Stimulated activated CD8-positive, alpha-beta memory T cell treated with anti-CD3 and anti-CD28 coated beads, Interleukin-15, amount 100 ng/mL, for 48 hours (primary cell): Measurements from ENCODE around the gene ADAMTSL4.

ENCODE experiments used
- DNase-seq, 2 donors: peaks; one replicate each; pipeline ENCODE4 v3.0.0-alpha.2; 2020; ENCODE audit warnings: low read depth in 2 of 2

ADAMTSL4 gene

DNA sequence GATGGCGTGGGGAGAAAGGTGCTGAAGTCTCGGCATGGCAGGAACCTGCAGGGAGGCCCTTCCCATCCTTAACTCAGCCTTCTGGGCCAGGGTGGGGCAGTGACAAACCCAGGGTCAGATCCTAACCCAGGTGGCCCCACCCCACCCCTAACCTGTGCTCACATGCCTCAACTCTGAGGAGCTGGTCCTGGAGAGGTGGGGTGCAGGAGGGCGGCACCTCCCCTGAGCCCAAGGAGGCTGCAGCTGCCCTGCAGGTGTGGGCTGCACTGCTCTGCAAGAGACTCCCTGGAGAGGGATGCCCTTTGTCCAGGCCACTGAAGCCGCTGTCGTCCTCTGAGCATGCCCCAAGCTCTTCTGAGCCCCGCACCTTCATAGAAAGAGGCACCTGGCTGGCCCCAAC lies 15.2 kb upstream of the ADAMTSL4 start:
- no peak for DNase-seq

DNA sequence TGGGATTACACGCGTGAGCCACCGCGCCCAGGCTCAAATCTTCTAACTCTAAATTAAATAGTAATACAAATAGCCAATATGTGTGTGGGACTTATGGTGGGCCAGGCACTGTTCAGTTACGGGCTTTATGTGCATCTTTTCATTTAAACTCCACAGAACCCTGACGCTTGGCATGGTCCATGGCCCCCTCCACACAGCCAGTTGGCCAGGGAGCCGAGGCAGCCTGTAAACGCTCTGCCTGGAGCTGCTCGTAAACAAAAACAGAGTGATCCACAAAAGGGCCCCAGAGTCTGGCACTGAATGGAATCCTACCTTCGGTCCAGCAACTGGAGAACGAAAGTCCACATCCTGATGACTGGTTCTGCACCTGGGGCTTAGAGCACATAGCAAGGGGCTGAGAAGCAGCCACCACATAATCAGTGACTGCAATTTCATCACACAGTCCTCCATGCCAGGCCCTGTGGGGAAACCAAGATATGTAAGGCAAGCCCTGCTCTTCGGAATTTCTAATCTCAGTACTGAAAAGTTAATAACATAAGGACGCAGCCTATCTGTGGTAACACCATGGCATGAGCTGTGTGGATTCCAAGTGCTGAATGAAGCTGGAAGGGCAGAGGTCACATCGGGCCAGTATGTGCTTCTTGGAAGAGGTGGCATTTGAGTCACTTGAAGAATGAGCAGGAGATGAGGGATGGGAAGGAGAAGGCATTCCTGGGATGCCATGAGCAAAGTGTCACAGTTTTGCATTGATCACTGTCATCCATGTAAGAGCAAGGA lies 13.5 kb upstream of the ADAMTSL4 start:
- no peak for DNase-seq

DNA sequence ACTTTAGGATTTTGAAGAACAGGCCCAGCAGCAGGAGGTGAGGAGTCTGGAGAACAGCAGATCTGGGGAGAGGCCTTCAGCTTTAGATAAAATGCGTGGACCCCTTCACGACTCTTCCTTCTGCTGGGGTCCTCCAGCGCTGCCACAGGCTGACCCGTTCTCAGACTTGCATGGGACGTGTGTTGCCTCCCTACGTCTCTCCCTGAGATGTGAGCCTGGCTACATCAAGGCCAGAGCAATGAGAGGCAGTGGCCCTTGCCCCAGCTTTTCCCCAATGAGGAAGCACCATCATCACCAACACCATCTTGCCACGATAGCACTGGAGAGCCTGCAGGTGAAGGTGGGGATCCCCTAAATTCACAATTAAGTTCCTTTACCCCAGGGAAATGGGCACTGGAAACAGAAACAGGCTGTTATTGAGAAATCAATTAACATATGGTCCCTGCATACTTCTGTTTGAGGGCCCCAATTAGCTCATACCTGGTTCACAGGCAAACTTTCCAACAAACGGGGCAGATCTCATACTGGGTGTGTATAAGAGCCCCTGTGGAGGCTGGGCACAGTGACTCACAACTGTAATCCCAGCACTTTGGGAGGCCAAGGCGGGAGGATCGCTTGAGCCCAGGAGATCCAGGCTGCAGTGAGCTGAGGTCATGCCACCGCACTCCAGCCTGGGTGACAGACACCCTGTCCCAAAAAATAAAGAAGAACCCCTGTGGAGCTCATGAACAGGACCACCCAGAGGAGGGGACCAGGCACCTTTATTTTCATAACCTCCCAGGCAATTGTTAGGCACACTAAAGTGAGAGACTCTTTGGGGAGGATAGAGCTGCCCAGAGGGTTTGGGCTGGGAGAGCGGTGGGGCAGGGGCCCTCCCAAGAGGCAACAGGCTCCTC lies 12.1 kb upstream of the ADAMTSL4 start:
- no peak for DNase-seq

DNA sequence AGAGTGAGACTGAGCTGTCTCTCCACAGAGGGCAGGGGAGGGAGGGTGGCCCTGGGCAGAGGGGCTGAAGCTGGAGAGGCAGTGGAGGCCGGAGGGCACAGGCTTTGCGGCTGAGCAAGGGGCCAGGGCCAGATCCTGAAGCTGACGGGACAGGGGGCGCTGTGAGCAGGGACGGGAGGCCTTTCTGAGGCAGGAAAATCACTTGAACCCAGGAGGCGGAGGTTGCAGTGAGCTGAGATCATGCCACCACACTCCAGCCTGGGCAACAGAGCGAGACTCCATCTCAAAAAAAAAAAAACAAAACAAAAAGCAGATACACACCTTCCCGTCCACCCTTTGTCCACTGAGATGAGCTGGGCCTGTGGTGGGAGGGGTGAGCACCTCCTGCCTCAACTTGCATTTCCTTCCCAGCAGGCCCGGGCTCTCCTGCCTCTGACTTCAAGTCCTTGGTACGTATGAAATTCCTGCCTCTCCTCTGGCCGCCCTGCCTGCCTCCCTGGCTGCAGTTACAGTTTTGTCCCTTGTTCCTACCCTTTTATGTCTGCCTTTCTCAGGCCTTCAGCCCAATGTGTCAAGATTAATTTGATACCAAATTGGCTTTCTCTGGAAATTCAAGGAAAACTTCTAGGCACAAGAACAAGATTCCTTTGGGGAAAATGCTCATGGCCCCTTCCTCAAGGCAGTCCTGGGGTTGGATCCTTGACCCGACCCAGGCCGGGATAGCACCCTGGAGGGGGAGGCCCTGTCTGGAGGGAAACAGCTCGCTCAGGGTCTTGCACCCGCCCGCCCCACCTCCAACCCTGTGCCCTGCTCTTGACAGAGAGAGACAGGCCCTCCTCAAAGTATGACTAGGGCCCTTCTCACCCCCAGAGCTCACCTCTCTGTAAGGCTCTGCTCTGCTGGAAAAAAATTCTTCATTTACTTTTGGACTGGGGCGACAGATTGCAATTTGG lies 11.2 kb upstream of the ADAMTSL4 start:
- DNase-seq = no peak

GRCh38 chr1:150543500-150544143 lies 5.6 kb upstream of the ADAMTSL4 start:
- no peak for DNase-seq

- no peak for DNase-seq
These were observed 5.0 kb upstream of the ADAMTSL4 start for GRCh38 chr1:150544204-150544603.

GRCh38 chr1:150545486-150546032 lies 3.6 kb upstream of the ADAMTSL4 start:
- no peak for DNase-seq

DNA sequence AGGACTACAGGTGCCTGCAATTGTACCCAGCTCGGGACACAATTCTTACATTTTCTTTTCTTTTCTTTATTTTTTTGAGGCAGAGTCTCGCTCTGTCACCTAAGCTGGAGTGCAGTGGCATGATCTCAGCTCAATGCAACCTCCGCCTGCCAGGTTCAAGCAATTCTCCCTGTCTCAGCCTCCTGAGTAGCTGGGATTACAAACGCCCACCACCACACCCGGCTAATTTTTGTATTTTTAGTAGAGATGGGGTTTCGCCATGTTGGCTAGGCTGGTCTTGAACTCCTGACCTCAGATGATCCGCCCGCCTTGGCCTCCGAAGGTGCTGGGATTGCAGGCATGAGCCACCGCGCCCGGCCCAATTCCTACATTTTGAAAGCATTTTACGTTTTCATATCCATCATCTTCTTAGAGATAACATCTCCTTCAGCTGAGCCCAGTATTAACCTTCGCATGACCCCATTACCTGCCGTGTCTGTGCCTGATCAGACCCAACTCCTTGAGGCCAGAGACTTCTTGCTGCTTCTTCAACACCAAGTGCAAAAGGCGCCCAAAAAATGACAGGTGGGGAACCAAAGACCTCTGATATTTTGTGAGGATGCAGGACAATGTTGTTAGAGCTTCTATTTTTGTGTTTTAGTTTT lies 2.8 kb upstream of the ADAMTSL4 start:
- DNase-seq = no peak

GRCh38 chr1:150548324-150548631 lies 930 bp upstream of the ADAMTSL4 start:
- no peak for DNase-seq

DNA sequence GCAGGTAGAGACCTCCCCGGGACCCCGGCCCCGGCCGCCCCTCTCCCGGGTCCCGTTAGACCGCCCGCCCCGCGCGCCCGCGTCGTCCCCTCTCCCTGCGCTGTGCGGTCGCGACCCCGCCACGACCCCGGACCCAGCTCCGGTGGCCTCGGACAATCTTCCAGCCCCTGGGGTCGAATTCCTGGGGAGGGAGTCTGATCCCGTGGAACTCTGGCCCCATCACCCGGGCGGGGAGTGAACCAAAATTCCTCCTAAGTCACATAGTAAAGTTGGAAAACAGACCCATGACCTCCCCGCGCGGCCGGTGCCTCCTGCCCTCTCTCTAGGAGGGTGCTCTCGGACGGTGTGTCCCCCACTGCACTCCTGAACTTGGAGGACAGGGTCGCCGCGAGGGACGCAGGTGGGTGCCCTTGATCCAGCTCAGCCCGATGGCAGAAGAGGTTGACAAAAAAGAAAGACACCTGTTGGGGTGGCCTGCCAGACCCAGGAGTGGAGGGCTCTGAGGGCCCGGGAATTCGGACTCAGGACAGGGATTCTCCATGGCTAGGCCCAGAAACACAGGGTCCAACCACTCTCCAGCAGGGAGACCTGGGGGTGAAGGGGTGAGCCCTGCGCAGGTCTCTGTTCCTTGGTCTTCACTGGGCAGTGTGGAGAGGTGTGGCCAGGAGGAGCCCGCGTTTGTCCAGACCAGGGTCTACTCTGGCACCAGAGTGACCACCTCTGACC lies 451 bp downstream of the ADAMTSL4 start:
- DNase-seq = no peak

DNA sequence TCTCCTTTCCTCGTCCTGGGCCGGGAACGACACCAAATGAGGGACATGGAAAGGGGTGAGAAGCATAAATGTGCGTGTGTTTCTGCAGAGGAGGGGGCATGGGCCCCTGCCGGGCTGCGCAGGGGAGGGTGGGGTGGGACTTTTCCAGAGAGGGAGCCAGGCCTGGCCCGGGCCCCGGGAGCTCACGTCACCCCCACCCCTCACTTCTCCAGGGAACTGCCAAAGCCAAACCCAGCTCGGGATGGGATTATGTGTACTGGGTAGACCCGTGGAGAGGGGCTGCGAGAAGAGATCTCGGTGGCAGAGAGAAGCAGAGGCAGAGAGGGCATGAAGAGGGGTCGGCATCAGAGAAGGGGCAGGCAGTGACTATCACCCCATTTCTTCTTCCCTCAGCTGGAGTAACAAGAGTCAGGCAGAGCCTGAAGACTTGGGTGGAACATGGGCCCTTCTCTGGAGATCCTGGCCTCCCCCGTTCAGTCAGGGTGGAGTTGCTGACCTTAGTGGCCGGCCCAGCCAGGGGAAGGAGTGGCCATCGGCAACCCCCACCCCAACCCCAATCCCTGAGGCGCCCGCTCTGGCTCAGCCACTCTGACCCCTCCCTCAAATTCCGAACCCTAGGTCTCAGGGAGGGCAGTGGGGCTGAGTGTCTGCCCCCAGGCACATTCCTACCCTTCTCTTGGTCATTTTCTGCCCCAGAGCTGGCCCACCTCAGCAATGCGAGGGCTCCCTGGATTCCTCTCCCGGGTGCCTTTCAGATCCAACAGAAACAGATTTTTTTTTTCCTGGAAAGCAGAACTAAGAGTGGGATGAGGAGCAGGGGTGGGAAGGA lies 1.2 kb downstream of the ADAMTSL4 start:
- DNase-seq = no peak

GRCh38 chr1:150551051-150551783 lies 2.0 kb downstream of the ADAMTSL4 start:
- no peak for DNase-seq

DNA sequence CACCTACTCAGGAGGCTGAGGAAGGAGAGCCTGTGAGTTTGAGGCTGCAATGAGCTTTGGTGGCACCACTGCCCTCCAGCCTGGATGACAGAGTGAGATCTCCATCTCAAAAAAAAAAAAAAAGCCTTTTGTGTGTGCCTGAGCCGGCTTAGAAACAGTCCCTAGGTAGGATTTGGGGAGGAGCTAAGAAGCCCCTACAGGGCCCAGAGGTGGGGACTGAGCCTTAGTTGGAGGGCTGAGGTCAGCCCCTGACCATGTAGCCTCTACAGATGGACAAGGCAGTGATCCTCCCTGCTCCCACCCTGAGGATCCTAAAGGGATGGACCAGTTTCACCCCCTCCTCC lies 2.5 kb downstream of the ADAMTSL4 start:
- no peak for DNase-seq

DNA sequence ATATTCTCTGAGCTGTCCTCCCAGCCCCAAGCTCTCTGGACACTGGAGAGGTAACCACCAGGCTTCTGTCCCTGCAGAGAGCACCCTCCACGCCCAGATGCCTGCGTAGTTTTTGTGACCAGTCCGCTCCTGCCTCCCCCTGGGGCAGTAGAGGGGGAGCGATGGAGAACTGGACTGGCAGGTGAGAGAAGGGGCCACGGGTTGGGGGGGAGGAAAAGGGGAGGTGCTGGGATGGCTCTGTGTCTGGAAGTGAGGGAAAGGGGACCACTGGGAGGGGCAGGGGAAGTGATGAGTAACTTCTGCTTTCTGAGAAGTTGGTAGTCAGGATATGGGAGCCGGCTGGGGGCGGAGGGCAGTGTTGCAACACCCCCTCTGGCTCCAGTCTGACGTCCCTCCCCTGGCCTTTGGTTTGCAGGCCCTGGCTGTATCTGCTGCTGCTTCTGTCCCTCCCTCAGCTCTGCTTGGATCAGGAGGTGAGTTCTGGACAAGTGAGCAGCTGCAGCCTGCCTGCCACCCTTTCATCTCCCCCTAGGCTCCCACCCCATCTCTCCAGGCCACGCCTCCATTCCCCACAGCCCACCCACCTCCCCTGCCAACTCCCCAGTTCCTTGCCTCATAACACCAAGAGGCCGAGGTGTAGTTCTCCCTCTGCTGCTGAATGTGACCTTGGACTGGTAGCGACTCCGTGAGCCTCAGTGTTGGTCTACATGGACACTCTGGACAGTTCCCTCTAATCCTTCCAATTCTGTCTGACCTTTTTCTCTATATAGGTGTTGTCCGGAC lies 3.1 kb downstream of the ADAMTSL4 start:
- DNase-seq = no peak

- no peak for DNase-seq
These were observed 3.7 kb downstream of the ADAMTSL4 start for GRCh38 chr1:150552911-150553289.

- DNase-seq = no peak
These were observed 4.3 kb downstream of the ADAMTSL4 start for GRCh38 chr1:150553392-150554085.

GRCh38 chr1:150554086-150554452 lies 4.9 kb downstream of the ADAMTSL4 start:
- DNase-seq = no peak
